Measurements from ENCODE around the gene PSD2.
A peak's percentile ranks its signal among the peaks of the same experiment; 100 is the strongest.

The PSD2 gene

GRCh38 chr5:139748505-139748826, 47.1 kb upstream of the PSD2 start:
- Histone ChIP-seq H2AFZ (ENCODE audit: low read depth, low read length) (no peak overlapping the region), H3K27ac (ENCODE audit: low read length) (no peak overlapping the region), H4K20me1 (ENCODE audit: insufficient read depth, low read length) (no peaks in the 10 kb centered on the region), H3K27me3 (ENCODE audit: low read depth, low read length) (peaks cover 27% of the 10 kb centered on the region), H3K4me3 (ENCODE audit: low read length) (peak overlapping the region; percentile 92), H3K79me2 (ENCODE audit: low read length) (no peaks in the 10 kb centered on the region), H3K36me3 (replicated peaks; ENCODE audit: low read depth, low read length) (no peaks in the 10 kb centered on the region), H3K4me2 (ENCODE audit: low read length) (peak overlapping the region; percentile 99), H3K4me1 (ENCODE audit: low read length) (peaks cover 23% of the 10 kb centered on the region), H3K9me3 (ENCODE audit: insufficient read depth, low read length) (no peaks in the 10 kb centered on the region), H3K9ac (ENCODE audit: low read length) (no peak overlapping the region)
- TF ChIP-seq EZH2phosphoT487 (IDR thresholded peaks at IDR 0.05; ENCODE audit: low read depth), result no peak
- no peak for TF ChIP-seq CTCF (IDR thresholded peaks at IDR 0.05; ENCODE audit: low read depth, low read length)

GRCh38 chr5:139749242-139749641, 46.4 kb upstream of the PSD2 start:
- Histone ChIP-seq H3K27ac (ENCODE audit: low read length) (no peak overlapping the region), H3K9me3 (ENCODE audit: insufficient read depth, low read length) (no peaks in the 10 kb centered on the region), H3K4me3 (ENCODE audit: low read length) (no peak overlapping the region), H3K27me3 (ENCODE audit: low read depth, low read length) (peaks cover 27% of the 10 kb centered on the region), H2AFZ (ENCODE audit: low read depth, low read length) (no peak overlapping the region), H4K20me1 (ENCODE audit: insufficient read depth, low read length) (no peaks in the 10 kb centered on the region), H3K4me1 (ENCODE audit: low read length) (peaks cover 23% of the 10 kb centered on the region), H3K4me2 (ENCODE audit: low read length) (no peak overlapping the region), H3K79me2 (ENCODE audit: low read length) (no peaks in the 10 kb centered on the region), H3K9ac (ENCODE audit: low read length) (no peak overlapping the region), H3K36me3 (replicated peaks; ENCODE audit: low read depth, low read length) (no peaks in the 10 kb centered on the region)
- TF ChIP-seq EZH2phosphoT487 (IDR thresholded peaks at IDR 0.05; ENCODE audit: low read depth) (no peak), CTCF (IDR thresholded peaks at IDR 0.05; ENCODE audit: low read depth, low read length) (no peak)

- Histone ChIP-seq H3K9ac (ENCODE audit: low read length) (no peak overlapping the region), H3K79me2 (ENCODE audit: low read length) (no peaks in the 10 kb centered on the region), H3K27me3 (ENCODE audit: low read depth, low read length) (peaks cover 27% of the 10 kb centered on the region), H3K9me3 (ENCODE audit: insufficient read depth, low read length) (no peaks in the 10 kb centered on the region), H3K4me3 (ENCODE audit: low read length) (no peak overlapping the region), H4K20me1 (ENCODE audit: insufficient read depth, low read length) (no peaks in the 10 kb centered on the region), H3K4me1 (ENCODE audit: low read length) (peaks cover 12% of the 10 kb centered on the region), H3K4me2 (ENCODE audit: low read length) (no peak overlapping the region), H3K36me3 (replicated peaks; ENCODE audit: low read depth, low read length) (no peaks in the 10 kb centered on the region), H2AFZ (ENCODE audit: low read depth, low read length) (no peak overlapping the region), H3K27ac (ENCODE audit: low read length) (no peak overlapping the region)
- TF ChIP-seq CTCF (IDR thresholded peaks at IDR 0.05; ENCODE audit: low read depth, low read length) (no peak), EZH2phosphoT487 (IDR thresholded peaks at IDR 0.05; ENCODE audit: low read depth) (no peak)
Measured at GRCh38 chr5:139751236-139751635, 44.4 kb upstream of the PSD2 start.

GRCh38 chr5:139752506-139753473, 42.8 kb upstream of the PSD2 start:
- TF ChIP-seq CTCF (IDR thresholded peaks at IDR 0.05; ENCODE audit: low read depth, low read length), result no peak
- TF ChIP-seq EZH2phosphoT487 (IDR thresholded peaks at IDR 0.05; ENCODE audit: low read depth), result no peak
- Histone ChIP-seq H3K27me3 (ENCODE audit: low read depth, low read length) (peaks cover 25% of the 10 kb centered on the region), H4K20me1 (ENCODE audit: insufficient read depth, low read length) (no peaks in the 10 kb centered on the region), H3K4me3 (ENCODE audit: low read length) (no peak overlapping the region), H3K9ac (ENCODE audit: low read length) (no peak overlapping the region), H3K4me1 (ENCODE audit: low read length) (peaks cover 12% of the 10 kb centered on the region), H2AFZ (ENCODE audit: low read depth, low read length) (no peak overlapping the region), H3K9me3 (ENCODE audit: insufficient read depth, low read length) (no peaks in the 10 kb centered on the region), H3K27ac (ENCODE audit: low read length) (no peak overlapping the region), H3K79me2 (ENCODE audit: low read length) (no peaks in the 10 kb centered on the region), H3K4me2 (ENCODE audit: low read length) (no peak overlapping the region), H3K36me3 (replicated peaks; ENCODE audit: low read depth, low read length) (no peaks in the 10 kb centered on the region)

Data from OCI-LY3 (cell line).